ENCODE data around the gene TTLL8. TPM values are rescaled to one million over a fixed set of nuclear protein-coding genes. Genes with fewer than 3 reads are reported as not detected.

TTLL8 gene
- total and polyA plus RNA-seq, 9 donors, result not detected

DNA sequence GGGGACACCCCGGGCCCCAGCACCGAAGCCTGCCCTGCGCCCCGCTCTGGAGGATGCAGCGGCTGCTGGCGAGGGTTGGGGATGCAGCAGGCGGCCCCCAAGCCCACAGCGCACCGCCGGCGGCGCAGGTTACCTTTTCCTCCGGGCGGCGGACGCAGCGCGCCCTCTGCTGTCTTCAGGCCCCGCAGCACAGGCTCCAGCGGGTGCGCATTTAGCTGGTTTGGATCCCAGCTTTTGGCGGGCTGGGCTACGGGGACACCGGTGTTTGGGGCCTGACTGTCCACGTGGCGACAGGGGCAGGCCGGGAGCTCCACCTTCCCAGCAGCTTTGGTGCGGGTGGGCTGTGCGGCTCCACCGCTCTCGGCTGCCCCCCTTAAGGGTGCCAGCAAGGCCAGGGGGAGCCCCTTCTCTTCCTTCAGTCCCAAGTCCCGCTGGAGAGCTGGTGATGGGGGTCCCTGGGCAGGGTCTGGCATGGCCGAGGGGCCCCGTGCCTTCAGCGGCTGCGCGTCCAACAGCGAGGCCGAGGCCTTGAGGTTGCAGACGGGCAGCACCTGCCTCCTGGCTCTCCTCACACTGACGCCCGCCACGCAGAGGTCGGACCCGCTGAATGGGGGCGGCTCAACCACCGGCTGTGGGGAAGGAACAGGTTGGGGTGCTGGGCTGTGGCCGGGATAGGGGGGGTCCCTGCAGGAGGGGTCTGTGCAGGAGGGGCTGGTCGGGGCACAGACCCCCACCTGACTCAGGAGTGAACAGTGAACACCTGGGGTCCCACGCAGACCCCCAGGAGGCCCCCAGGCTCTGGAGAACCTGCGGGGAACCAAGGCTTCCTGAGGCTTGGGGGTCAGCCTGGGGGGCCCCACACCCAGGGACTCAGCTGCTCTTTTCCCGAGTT is 27.6 kb downstream of the TTLL8 start:
- TF ChIP-seq POLR2A (IDR thresholded peaks at IDR 0.05) (no peak), EP300 (IDR thresholded peaks at IDR 0.05) (no peak), CTCF (IDR thresholded peaks at IDR 0.05) (peak; percentile 74 to 94 (median 89))
- 4 to 19% (median 10%) methylated on average over 39 to 52 of the region's 52 CpGs for WGBS, 3 donors
- Histone ChIP-seq H3K4me1 (ENCODE audit: insufficient read depth) (no peaks in the 10 kb centered on the region), H3K4me3 (no peak overlapping the region), H3K9me3 (no peaks in the 10 kb centered on the region), H3K36me3 (no peaks in the 10 kb centered on the region), H3K27me3 (no peaks in the 10 kb centered on the region), H3K27ac (no peak overlapping the region)
- peak; percentile 62 to 86 (median 72) for DNase-seq
- intact Hi-C loops (cut with DNase I), result loop anchor here (2.0 to 5.0 kb wide), 3 partner anchors 102 to 263 kb away; no protein-coding TSS in a partner anchor

DNA sequence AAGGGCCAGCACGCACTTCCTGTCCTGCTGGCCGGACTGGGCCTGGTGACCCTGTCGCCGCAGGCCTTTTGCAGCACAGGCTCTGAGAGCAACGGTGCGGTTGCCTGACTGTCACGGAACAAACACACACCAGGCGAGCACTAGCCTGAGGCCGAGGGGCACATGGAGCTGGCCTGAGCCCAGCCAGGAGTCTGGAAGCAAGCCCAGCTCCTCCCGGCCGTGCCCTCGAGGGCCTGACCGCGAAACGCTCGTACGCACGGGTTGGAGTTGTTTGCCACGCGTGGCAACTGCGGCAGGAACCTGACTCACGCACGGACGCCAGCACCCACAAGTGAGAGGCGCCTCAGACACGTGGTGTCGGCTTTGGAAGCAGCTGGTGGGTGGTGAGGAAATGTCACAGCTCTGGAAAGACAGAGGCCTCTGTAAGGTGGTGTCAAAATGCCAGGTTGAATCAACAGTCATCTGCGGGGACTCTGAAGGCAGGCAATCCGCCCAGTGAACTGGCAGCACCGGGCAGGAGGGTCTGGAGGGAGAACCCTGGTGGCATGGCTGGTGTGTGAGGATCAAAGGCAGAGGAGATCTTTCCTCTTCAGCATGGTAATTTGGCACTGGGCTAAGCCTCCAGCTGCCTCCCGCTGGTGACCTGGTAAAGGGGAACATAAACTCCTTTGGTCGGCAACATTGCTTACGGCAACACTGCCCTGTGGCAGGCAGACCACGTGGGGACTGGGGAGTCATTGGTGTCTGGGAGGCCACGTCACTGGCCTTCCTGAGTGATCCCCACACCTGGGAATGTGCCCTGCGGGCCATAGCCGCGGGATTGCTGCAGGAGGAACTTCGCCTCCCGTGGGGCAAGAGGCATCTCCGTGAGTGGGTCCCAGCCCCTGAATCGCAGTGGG is 30.2 kb downstream of the TTLL8 start:
- TF ChIP-seq CTCF (IDR thresholded peaks at IDR 0.05) (no peak), POLR2A (IDR thresholded peaks at IDR 0.05) (no peak), EP300 (IDR thresholded peaks at IDR 0.05) (no peak)
- H3K4me1 ChIP-seq (ENCODE audit: insufficient read depth), result no peaks in the 10 kb centered on the region
- intact Hi-C loops (cut with DNase I), result loop anchor here in 1 of 4 donors (5.0 kb wide), 1 partner anchor 261 kb away; no protein-coding TSS in a partner anchor
- no peaks in the 10 kb centered on the region for H3K27me3 ChIP-seq
- WGBS, 3 donors, result 68 to 72% (median 68%) methylated on average over 42 of the region's 42 CpGs
- H3K4me3 ChIP-seq, result no peak overlapping the region
- H3K27ac ChIP-seq, result no peak overlapping the region
- peak in 3 of 5 donors; percentile 14 to 37 (median 20) for DNase-seq
- H3K36me3 ChIP-seq, result no peaks in the 10 kb centered on the region
- H3K9me3 ChIP-seq, result no peaks in the 10 kb centered on the region

- DNase-seq, result no peak
- 79 to 86% (median 79%) methylated on average over 11 to 13 of the region's 13 CpGs for WGBS, 3 donors
- H3K36me3 ChIP-seq, result no peaks in the 10 kb centered on the region
Measured at GRCh38 chr22:50025993-50026392, 32.1 kb downstream of the TTLL8 start.

More at GRCh38 chr22:50025993-50026392, 32.1 kb downstream of the TTLL8 start:
- Histone ChIP-seq H3K27ac (no peak overlapping the region), H3K4me3 (no peak overlapping the region), H3K27me3 (no peaks in the 10 kb centered on the region), H3K9me3 (no peaks in the 10 kb centered on the region), H3K4me1 (ENCODE audit: insufficient read depth) (no peaks in the 10 kb centered on the region)
- intact Hi-C loops (cut with DNase I), result loop anchor here in 1 of 4 donors (5.0 kb wide), 1 partner anchor 259 kb away; no protein-coding TSS in a partner anchor
- TF ChIP-seq CTCF (IDR thresholded peaks at IDR 0.05), result no peak
- TF ChIP-seq POLR2A (IDR thresholded peaks at IDR 0.05), result no peak
- TF ChIP-seq EP300 (IDR thresholded peaks at IDR 0.05), result no peak
